ENCODE results near the gene AGO3.
"Not testable (repeated sequence)": the region's sequence is repeated elsewhere in the genome, so short reads cannot be mapped to it uniquely, and the experiment has no call there.

AGO3 gene

DNA sequence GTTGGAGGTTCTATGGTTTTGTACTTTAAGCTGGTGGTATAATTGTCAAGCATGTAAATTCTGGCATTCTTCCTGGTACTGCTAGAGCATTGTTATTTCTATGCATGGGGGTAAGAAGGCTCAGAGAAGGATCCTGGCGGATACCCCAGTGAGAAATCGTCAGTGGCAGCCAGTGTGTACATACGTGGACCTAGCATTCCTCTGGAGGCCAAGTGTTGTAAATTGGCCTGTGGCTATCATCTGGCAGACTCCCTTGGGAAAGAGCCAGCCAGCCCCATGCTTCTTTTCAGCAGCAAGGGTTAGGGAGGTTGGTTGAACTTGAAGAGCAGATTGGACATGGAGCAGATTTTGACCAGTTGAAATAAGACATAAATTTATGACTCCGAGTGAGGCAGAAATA, 5.2 kb upstream of the AGO3 start:
- DNase-seq (ENCODE audit: low read depth), result peak; percentile 45

DNA sequence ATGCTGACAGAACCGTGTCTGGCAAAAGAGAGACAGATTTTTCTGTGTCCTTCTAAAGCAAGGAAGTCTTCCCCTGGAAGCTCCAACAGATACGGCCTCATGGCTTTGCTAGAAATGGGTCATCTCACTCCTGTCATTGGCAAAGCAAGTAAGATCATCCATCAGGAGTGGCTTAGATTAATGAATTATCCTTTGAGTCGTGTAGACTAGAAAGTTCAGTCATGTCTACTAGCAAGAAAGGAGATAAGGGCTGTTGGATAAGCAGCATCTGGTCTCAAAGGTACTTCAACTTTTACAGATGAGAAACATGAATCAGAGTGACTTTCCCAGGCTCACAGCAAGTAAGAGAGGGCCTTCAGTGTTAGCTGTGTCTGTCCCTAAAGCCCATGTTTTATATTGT, 3.4 kb upstream of the AGO3 start:
- DNase-seq (ENCODE audit: low read depth), result no peak

DNA sequence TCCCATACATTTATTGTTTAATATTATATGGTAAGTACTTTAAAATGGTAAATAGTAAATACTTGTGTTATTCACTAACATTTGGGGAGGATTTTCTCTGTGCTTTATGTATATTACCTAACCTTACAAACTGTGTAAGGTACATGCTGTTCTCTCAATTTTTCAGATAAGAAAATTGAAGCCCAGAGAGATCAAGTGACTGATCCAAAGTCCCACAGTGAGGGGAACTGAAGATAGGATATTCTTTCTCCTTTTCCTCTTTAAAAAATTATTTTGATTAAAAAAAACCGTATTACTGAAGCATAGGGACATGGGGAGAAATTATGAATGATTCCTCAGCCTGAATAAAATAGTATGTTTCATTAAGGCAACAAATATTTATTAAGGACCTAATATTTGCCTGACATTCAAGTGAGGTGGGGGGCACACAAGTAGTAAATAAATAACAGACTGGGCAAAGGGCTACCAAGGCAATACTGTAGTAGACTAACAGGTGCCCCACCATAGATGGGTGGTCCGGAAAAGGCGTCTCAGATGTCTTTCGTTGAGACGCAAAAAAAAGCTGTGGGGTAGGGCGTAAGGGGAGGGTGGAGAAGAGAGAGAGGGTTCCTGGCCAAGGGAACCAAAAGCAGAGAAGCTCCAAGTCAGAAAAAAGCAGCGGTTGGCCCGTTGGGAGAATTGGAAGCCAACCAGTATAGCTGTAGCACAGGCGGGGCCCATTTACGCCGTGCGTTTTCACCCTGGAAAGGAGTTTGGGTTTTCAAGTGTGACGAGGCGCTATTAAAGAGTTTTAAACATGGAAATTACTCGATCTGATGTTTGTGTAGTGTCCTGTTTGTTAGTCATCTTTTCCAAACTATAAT, 944 bp upstream of the AGO3 start:
- DNase-seq (ENCODE audit: low read depth), result no peak

DNA sequence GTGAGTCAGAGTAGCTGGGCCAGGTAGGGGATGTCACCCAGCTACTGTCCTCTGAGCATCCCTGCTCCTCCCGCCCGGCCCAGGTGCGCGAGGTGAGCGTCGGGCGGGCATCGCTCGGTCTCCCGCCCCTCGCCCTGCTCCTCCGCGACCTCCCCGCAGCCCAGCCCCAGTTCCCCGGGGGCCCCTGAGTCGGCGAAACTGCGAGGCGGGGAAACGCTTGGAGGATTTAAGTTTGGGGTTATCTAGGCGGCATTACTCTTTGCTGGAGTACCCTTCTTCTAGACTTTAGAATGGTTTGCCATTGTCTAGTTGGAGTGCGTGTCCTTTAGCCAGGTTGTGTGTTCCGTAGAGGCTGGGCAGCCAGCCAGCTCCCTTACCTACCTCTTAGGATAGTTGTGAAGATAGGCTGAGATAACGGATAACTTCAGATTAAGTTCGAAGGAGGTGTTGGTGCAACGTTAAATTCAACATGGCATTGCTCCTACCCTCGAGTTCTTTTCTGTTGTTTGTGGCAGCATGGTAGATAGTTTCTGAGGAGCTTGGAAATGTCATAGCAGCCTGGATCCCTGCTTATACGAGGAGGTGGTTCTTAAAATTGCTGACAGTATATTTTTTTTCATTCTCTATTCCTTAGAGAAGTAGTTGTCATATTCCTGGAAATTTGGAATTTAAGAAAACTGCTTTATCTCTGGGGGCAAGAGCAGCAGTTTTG, 697 bp downstream of the AGO3 start:
- no peak for DNase-seq (ENCODE audit: low read depth)

DNA sequence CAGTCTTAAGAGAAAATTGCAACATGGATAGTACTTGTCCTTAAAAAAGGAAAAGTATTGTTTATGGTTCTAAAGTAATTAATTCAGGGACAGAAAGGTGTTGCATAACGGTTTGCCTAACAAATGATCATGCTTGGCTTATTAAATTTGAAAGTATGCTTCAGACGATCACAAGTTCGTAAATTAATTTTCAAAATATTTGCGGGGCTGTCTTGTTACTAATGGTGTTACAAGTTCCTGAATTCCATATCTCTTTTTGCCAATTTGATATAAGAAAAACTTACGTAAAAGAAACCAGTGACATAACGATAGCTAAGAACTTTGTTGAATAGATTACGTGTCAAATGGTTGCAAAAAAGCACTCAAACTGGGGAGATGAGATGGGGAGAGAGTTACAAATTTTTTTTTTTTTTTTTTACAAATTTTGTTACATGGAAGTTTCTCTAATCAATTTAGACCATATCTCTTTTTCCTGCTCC, 1.3 kb downstream of the AGO3 start:
- no peak for DNase-seq (ENCODE audit: low read depth)

DNA sequence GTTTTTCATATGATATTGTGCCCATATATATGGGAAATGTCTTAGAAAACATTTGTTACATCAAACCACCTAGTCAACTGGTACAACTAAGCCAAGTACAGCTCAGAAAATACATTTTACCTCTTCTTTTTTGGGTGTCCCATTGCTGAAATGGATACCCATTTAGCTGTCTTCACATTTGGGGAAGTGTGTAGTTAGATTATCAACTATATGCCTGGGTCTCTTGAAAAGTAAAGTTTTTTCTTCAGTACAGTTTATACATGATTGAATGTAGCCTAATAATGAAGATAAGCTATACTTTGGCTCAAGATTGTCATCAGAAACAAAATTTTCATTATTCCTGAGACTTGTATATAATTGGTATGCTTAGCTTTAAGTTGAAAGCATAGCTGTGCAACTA, 2.0 kb downstream of the AGO3 start:
- no peak for DNase-seq (ENCODE audit: low read depth)

DNA sequence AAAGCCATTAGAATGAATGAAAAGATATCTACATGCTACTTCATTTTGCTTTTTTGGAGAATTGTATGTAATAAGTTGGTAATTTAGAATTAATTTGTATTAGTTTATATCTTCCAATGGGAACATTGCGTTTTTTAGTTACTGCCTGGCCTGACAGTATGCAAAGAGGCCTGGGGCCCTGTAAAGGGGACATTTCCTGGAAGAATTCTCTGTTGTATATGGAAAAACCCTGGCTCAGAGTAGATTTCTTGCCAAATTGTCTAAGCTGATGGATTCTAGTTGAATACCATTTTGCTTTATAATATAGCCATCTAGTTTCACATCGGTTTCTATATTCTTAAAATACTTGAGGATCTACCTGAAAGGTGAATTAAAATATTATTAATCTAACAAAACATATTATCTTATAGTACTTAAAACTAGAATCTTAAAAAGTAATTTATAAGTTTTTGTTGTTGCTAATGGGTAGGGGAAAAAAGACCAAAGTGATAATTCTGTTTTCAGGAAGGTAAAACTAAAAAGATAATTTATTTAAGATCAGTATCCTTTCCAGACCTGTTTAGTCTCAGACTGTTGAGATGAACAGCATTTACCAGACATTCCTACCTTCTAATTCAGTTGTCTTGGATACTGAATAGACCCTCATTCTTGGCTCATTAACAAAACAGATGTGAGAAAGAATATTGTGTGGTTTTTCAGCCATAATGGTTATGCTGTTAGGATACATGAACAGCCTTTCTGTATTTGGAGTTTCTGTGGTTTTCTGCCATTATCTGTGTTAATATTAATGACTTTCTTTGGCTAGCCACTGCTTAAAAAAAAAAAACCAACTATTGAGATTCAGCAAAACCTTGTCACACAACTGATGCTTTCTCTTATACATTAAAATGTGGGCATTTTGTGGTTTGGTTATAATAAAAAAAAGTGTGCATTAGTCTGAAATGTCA, 4.8 kb downstream of the AGO3 start:
- no peak for DNase-seq (ENCODE audit: low read depth)

DNA sequence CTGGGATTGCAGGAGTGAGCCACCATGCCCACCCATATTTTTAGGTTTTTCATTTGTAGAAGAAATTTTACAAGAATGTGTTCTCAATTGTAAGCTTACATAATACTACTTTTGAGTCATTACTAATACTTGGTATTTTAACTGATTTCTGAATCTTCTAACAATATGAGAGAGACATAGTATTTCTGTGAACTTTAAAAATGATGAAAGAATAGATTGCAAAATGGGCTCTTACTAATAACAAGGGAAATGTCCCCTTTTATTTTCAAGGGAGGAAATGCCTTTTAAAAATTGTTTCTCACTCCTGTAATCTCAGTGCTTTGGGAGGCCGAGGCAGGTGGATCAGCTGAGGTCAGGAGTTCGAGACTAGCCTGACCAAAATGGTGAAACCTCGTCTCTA, 5.9 kb downstream of the AGO3 start:
- DNase-seq (ENCODE audit: low read depth), result no peak

DNA sequence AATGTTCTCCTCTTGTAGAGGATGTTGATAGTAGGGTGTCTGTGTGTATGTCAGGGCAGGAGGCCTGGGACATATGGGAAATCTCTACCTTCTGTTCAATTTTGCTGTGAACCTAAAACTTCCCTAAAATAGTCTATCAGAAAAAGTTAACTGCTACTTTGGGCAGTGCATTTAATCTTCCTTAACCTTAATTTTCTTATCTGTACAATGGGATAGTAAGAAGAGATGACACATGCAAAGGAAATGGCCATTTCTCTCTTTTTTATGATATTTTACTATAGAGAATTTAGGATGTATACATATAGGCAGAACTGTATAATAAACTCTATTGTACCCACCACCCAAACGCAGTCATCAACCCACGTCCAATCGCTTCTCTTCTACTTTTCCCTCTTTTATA, 8.6 kb downstream of the AGO3 start:
- DNase-seq (ENCODE audit: low read depth), result no peak

DNA sequence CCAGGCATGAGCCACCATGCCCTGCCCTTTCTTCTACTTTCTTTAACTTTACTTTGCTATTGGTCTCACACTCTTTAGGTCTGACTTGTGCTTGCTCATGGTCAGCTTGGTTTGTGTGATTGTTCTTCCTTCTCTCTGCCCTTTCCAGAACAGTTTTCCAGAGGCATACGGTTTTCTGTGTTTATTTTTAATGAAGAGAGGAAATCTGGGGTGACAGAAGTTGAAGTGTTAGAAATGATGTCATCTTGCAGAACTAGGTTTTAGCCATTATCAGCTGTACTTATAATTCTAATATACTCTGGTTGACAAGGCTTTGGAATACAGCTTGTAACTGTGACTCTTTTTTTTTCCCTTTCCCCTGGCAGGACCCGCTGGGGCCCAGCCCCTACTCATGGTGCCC, 14.4 kb downstream of the AGO3 start:
- no peak for DNase-seq (ENCODE audit: low read depth)

DNA sequence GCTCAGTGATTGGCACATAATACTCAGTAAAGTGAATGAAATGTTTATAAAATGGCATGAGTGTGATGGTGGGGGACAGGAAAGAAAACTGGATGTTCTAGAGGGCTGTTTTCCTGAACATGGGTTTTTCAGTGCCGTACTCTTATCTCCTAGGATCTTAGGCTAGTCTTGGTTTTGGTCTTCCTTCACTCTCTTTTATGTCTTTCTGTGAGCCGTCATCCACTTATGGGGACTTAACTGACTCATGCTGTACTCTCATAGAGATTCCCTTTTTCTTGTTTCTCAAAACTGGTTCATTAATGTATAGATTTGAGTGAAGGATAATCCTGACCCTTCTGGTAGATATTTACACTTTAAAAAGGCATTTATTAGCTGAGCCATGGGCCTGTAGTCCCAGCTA, 16.6 kb downstream of the AGO3 start:
- DNase-seq (ENCODE audit: low read depth), result no peak

DNA sequence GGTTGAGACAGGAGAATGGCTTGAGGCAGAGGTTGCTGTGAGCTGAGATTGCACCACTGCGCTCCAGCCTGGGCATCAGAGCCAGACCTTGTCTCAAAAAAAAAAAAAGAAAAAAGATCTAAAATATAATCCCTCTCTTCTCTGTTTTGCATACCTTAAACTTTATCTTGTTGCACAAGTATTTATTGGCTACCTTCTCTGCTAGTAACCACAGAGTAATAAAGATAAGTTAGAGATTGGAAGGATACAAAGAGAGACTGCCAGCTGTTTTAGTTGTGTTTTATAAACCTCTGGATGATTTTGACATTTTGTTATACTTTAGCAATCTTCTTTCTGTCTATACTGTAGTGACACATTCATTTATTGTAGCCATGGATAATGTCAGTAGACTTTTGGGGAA, 27.7 kb downstream of the AGO3 start:
- no peak for DNase-seq (ENCODE audit: low read depth)

DNA sequence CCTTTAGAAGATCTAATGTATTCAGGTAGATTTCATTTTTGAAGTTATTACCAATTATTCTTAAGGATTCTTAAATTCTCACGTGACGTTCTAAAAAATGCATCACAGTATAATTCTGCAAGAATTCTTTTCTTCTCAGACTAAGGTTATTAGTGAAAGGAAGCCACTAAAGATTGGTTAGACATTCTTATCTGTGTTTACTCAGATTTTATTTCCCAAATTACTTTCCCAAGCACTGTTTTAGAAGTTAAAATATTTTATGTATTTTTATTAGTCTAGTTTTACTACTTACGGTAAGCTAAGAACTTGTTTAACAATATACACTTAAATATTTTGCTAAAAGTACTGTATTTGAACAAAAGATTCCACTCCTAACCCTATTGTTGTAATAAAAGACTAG, 28.4 kb downstream of the AGO3 start:
- no peak for DNase-seq (ENCODE audit: low read depth)

DNA sequence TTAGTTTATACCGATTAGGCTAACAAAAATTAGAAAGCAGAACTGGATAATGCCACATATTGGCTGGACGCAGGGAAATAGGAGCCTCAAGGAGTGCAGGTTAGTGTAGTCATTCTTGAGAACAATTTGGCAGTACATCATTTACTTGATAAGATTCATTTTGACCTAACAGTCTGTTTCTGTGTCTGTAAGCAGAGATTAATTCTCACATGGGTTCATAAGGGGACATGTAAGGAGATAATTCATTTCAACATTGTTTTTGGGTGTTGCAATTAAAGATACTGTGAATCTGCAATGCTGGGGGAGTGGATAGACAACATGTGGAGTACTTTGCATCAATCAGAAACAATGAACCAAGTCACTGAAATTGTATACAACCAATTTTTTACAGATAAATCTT, 32.0 kb downstream of the AGO3 start:
- no peak for DNase-seq (ENCODE audit: low read depth)

DNA sequence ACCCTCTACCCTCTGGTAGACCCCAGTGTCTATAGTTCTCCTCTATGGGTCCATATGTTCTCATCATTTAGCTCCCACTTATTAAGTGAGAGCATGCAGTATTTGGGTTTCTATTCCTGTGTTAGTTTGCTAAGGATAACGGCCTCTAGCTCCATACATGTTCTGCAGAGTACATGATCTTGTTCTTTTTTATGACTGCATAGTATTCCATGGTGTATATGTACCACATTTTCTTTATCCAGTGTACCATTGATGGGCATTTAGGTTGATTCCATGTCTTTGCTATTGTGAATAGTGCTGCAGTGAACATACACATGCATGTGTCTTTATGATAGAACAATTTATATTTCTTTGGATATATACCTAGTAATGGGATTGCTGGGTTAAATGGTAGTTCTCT, 33.4 kb downstream of the AGO3 start:
- not testable (repeated sequence) for DNase-seq (ENCODE audit: low read depth)

DNA sequence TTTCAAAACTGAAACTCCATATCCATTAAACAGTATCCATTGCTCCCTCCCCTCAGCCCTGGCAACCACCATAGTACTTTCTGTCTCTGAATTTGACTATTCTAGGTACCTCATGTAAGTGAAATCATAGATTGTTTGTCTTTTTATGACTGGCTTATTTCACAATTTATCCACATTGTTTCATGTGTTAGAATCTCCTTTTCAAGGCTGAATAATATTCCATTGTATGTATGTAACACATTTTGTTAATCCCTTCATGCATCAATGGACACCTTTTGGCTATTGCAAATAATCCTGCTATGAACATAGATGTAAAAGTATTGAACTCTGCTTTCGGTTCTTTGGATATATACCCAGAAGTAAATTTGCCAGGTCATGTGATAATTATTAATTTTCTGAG, 37.5 kb downstream of the AGO3 start:
- DNase-seq (ENCODE audit: low read depth), result no peak

DNA sequence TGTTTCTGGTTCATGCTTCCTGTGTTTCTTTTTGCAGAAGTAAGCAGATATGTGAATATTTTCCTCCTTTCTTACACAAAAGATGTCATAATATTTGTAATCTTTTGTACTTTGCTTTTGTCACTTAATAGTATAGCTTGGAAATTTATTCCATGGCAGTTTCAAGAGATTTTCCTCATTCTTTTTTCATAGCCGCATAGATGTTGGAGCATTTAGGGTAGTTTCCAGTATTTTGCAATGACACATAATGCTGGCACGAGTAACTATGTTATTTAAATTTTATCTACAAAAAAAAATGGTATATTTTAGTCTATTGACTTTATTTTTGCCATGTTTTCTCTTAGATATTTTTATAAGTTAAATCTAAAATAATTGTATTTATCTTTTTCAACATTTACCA, 40.7 kb downstream of the AGO3 start:
- DNase-seq (ENCODE audit: low read depth), result no peak

DNA sequence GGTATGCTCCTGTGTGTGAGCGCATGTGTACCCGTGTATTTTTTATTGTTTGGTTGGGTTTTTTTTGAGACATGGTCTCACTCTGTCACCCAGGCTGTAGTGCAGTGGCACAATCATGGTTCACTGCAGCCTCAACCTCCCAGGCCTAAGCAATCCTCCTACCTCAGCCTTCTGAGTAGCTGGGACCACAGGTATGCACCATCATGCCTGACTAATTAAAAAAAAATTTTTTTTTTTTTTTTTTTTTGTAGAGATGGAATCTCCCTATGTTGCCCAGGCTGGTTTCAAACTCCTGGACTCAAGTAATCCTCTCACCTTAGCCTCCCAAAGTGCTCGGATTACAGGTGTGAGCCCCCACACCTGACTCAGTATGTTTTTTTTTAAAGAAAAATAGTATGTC, 41.7 kb downstream of the AGO3 start:
- DNase-seq (ENCODE audit: low read depth), result not testable (repeated sequence)

DNA sequence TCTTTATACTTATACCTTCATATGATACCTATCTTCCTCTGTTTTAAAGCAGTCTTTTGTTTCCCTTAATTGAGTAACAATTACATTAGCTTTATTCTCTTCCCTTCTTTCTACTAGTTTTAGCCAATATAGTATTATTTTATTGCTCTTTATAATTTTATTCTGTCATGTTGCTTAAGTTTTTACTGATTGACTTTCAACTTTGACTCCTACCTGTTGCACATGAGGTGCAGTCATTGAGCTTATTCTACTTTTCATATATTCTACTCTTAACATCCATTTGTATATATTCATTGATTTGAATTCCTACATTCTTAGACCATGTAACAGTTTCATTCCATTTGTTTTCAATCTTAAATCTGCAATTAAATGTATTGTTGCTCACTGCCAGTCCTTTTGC, 49.2 kb downstream of the AGO3 start:
- no peak for DNase-seq (ENCODE audit: low read depth)

DNA sequence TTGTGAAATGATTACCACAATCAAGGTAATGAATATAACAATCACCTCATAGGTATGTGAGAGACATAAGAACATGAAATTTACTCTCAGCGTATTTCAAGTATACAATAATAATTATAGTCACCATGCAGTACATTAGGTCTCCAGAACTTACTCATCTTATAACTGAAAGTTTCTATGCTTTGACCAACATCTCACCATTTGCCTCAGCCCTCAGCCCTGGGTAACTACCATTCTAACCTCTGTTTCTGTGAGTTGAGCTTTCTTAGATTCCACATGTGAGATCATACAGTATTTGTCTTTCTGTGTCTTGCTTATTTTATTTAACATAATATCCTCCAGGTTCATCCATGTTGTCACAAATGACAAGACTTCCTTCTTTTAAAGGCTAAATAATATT, 57.3 kb downstream of the AGO3 start:
- no peak for DNase-seq (ENCODE audit: low read depth)

DNA sequence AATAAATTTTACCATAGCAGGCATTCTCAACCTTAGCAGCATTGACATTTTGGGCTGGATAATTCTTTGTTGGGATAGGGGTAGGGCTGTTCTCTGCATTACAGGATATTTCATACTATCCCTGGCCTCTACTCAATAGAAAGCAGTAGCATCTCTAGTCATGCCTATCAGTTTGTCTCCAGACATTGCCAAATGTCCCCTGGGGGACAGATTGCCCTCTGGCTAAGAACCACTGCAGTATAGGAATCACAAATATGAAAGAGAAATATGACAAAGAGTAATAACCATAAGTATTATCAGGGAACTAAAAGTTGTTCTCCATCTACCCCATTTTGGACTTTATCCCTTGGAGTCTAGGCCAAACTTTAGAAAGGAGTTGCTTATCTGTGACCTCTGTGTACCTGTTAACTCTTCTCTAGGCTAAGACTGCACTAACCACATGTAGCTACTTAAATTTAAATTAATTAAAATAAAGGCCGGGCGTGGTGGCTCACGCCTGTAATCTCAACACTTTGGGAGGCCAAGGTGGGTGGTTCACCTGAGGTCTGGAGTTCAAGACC, 76.1 kb downstream of the AGO3 start:
- DNase-seq (ENCODE audit: low read depth), result no peak

DNA sequence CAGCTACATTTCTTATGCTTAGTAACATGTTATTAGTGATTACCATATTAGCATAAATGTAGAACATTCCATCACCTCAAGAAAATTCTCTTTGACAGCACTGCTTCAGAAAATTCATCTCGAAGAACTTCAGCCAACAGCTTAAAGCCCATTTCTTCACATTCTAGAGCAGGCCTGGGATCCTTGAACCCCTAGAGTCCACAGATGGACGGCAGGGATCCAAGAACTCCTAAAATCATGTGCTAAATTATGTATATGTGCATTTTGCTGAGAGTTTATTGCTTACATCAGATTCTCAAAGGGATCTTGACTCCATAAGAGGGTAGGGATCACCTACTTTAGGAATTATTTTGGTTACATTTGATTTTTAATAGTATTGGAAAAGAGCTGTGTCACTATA, 76.8 kb downstream of the AGO3 start:
- no peak for DNase-seq (ENCODE audit: low read depth)

Data from GM04503 (cell line).